GM12878 (cell line): ENCODE data around the gene RGS1. TPM values are rescaled to one million over a fixed set of nuclear protein-coding genes. Genes with fewer than 3 reads are reported as not detected.

Experiments used
- ATAC-seq: fragments of 200-7000 bp; cut with Tn5 transposase; 3 replicates; pipeline ENCODE4 v1.9.1; 2020; ENCODE audit warnings: mild to moderate bottlenecking, moderate library complexity
- BruUV-seq: library from RNA; stranded (reverse); fragments of 400-500 nt; replicated peaks from 2 replicates; lab custom pipeline; 2021; lab: Mats Ljungman, UMichigan
- CTCF ChIA-PET: fragments of 300-600 bp; sonication (Branson Sonifier 250); formaldehyde crosslinking; extraction: SDS; loops from one replicate; lab custom pipeline; 2021; ENCODE audit warnings: inconsistent platforms; lab: Yijun Ruan, JAX
- POLR2A ChIA-PET: fragments of 350-600 bp; formaldehyde crosslinking; extraction: SDS; loops from one replicate; lab custom pipeline; 2021; ENCODE audit warnings: inconsistent platforms; lab: Charles Lee
- RAD21 ChIA-PET: fragments of 300-600 bp; sonication (Branson Sonifier 250); formaldehyde crosslinking; loops from one replicate; lab custom pipeline; 2023; ENCODE audit warnings: antibody characterized with exemption; ENCODE audit not compliant: unreplicated experiment; lab: Charles Lee
- SMC1A ChIA-PET: fragments of 300-600 bp; sonication (Branson Sonifier 250); formaldehyde crosslinking; loops from one replicate; lab custom pipeline; 2023; ENCODE audit not compliant: unreplicated experiment, uncharacterized antibody; lab: Charles Lee
- DNase-seq: peaks from one replicate; pipeline ENCODE4 v3.0.0-alpha.2; 2011; ENCODE audit warnings: low read depth, low spot score
- FAIRE-seq: peaks from 3 replicates; lab custom pipeline; 2011; peaks lifted over from hg19 to GRCh38; lab: Jason Lieb, UNC
- H2AFZ ChIP-seq: 2 replicates; pipeline ENCODE4 v1.6.0; 2011; ENCODE audit warnings: low read depth, low read length, control low read depth; ENCODE audit not compliant: control insufficient read depth
- H3K27ac ChIP-seq: 2 replicates; pipeline ENCODE4 v1.5.1; 2011; ENCODE audit warnings: control low read depth; ENCODE audit not compliant: control insufficient read depth, insufficient read depth
- H3K27me3 ChIP-seq, 2 experiments: replicated peaks in 1 of 2; 2 replicates each; pipeline versions ENCODE4 v1.6.0 to v1.6.1; 2011; ENCODE audit warnings: low read length in 1 of 2; ENCODE audit not compliant: control insufficient read depth in 2 of 2, insufficient read depth in 2 of 2
- H3K36me3 ChIP-seq, 2 experiments: 2 replicates each; pipeline ENCODE4 v1.5.1; 2011; ENCODE audit warnings: low read length in 1 of 2; ENCODE audit not compliant: control insufficient read depth in 2 of 2, insufficient read depth in 2 of 2
- H3K4me1 ChIP-seq: 2 replicates; pipeline ENCODE4 v1.6.1; 2011; ENCODE audit warnings: mild to moderate bottlenecking, low read length, moderate library complexity, mixed read lengths; ENCODE audit not compliant: control insufficient read depth, insufficient read depth
- H3K4me2 ChIP-seq: 2 replicates; pipeline ENCODE4 v1.6.0; 2011; ENCODE audit warnings: control low read depth; ENCODE audit not compliant: control insufficient read depth, insufficient read depth
- H3K4me3 ChIP-seq: fragments of 200-600 bp; sonication (generic); 2 replicates; pipeline ENCODE4 v1.5.1; 2016
- H3K79me2 ChIP-seq: 2 replicates; pipeline ENCODE4 v1.6.0; 2011; ENCODE audit warnings: low read length; ENCODE audit not compliant: control insufficient read depth, insufficient read depth
- H3K9ac ChIP-seq: 2 replicates; pipeline ENCODE4 v1.8.0; 2011; ENCODE audit warnings: low read length, control low read depth, mixed read lengths; ENCODE audit not compliant: control insufficient read depth, insufficient read depth
- H3K9me3 ChIP-seq: replicated peaks from 3 replicates; pipeline ENCODE4 v1.5.1; 2011; ENCODE audit warnings: mild to moderate bottlenecking, low read length; ENCODE audit not compliant: control insufficient read depth, insufficient read depth
- H4K20me1 ChIP-seq: 2 replicates; pipeline ENCODE4 v1.6.0; 2011; ENCODE audit not compliant: control insufficient read depth, insufficient read depth
- BHLHE40 ChIP-seq, 2 experiments: fragments of 450-650 bp in 1 of 2; IDR thresholded peaks; 2 replicates each; pipeline ENCODE4 v1.6.1; 2011 to 2017; ENCODE audit warnings: low read depth in 2 of 2, borderline replicate concordance in 1 of 2, improper control_type of control experiment in 1 of 2, low read length in 1 of 2, mild to moderate bottlenecking in 1 of 2
- IKZF1 ChIP-seq: fragments of 450-650 bp; conservative IDR thresholded peaks from 2 replicates; pipeline ENCODE4 v1.6.1; 2017; ENCODE audit warnings: antibody characterized with exemption, mild to moderate bottlenecking
- KDM1A ChIP-seq: fragments of 200-600 bp; sonication (generic); IDR thresholded peaks from 2 replicates; pipeline ENCODE4 v1.6.1; 2016; ENCODE audit warnings: borderline replicate concordance
- RAD51 ChIP-seq: fragments of 450-650 bp; IDR thresholded peaks from 2 replicates; pipeline ENCODE4 v1.6.1; 2016; ENCODE audit warnings: moderate library complexity, mild to moderate bottlenecking, inconsistent platforms
- SRF ChIP-seq, 2 experiments: IDR thresholded peaks; 2 replicates each; pipeline ENCODE4 v1.6.1; 2011; ENCODE audit warnings: low read depth in 2 of 2, low read length in 2 of 2, mild to moderate bottlenecking in 1 of 2, moderate library complexity in 1 of 2
- WGBS: methylation state at CpG from one replicate; pipeline ENCODE4 v1.1.6; 2016; ENCODE audit warnings: low lambda C conversion rate; ENCODE audit not compliant: insufficient replicate concordance, insufficient coverage; ENCODE audit errors: missing lambda C conversion rate; 5-methylcytosine and 5-hydroxymethylcytosine counted together
- in situ Hi-C: fragments of 300-500 bp; cut with MboI; formaldehyde crosslinking; loops from 9 replicates; pipeline ENCODE4 v1.14.3; 2018; ENCODE audit warnings: mixed read lengths
- intact Hi-C: fragments of 100-400 bp; cut with micrococcal nuclease; formaldehyde crosslinking; loops from one replicate; pipeline ENCODE4 v1.14.2; 2022; ENCODE audit not compliant: unreplicated experiment
- polyA plus RNA-seq, 11 experiments: library from polyadenylated mRNA; depleted of rRNA in 4 of 11; unstranded in 6 of 11; stranded (reverse) in 5 of 11; fragments of >200 nt; fragmentation: Nextera tagmentation in 4 of 11; fragmentation: Illumina TruSeq in 1 of 11; extraction: Ambion mirVana in 4 of 11; extraction: Trizol in 1 of 11; gene quantifications; 1 replicate in 1 of 11; 2 replicates in 10 of 11; pipeline versions ENCODE4 v1.2.1 to v1.2.3, GENCODE V29; 2011 to 2016; ENCODE audit warnings: inconsistent platforms in 2 of 11, missing spikeins in 2 of 11, low read depth in 1 of 11
- total RNA-seq, 4 experiments: library from RNA; depleted of rRNA in 3 of 4; stranded (reverse); fragments of >200 nt in 3 of 4; fragmentation: Illumina TruSeq in 1 of 4; extraction: Trizol in 1 of 4; gene quantifications; 2 replicates each; pipeline versions ENCODE4 v1.2.1 to v1.2.3, GENCODE V29; 2013 to 2021
- TF ChIP-seq, protein P1 (sequence below): fragments of 450-650 bp; IDR thresholded peaks from 2 replicates; pipeline ENCODE4 v1.6.1; 2017; ENCODE audit warnings: mild to moderate bottlenecking, moderate library complexity

Gene RGS1
- total and polyA plus RNA-seq, 10 of the 15 experiments (the other 5 are each of a cell fraction or from before 2014, with no cell fraction given), result 20.7 to 882 (median 45.9) TPM

DNA sequence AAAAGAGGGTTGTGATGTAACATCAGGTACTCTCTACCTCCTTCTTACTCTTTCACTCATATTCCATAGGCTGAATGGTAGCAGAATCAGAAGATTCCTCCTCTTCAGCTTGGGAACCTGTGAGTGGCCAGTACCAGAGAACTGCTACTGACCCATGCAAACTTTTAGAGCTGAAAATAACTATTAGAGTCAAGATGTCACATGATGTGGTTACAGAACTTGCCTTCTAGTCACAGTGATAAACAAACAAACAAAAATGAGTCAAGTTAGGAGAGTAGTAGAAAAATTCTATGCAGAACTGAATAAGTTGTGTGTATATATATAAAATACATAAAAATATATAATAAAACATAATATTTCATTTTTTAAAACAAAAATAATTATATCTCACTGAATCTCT, 47.6 kb upstream of the RGS1 start:
- in situ Hi-C loops (no loop called here), intact Hi-C loops (no loop called here)
- TF ChIP-seq BHLHE40 (IDR thresholded peaks at IDR 0.05; ENCODE audit: borderline replicate concordance in 1 of 2, low read depth in 2 of 2, low read length in 1 of 2) (0 out of 4 replicates have a peak, but pooled peaks have one; percentile 11 to 37), RAD51 (peak; percentile 61), SRF (IDR thresholded peaks at IDR 0.05; ENCODE audit: low read depth in 2 of 2, low read length in 2 of 2) (no peak)
- DNase-seq, result no peak
- no peak for FAIRE-seq
- Histone ChIP-seq H3K79me2 (no peaks in the 10 kb centered on the region), H3K36me3 (no peaks in the 10 kb centered on the region), H3K27ac (no peak overlapping the region), H3K27me3 (no peaks in the 10 kb centered on the region), H3K4me1 (peaks cover 23% of the 10 kb centered on the region), H3K9me3 (no peaks in the 10 kb centered on the region; the same call in 2 of the 3 replicates), H2AFZ (no peak overlapping the region), H3K4me2 (no peak overlapping the region), H3K9ac (no peak overlapping the region), H3K4me3 (no peak overlapping the region), H4K20me1 (no peaks in the 10 kb centered on the region)
- ATAC-seq, result no peak
- ChIA-PET RAD21 (interaction anchor here (0.9 to 3.6 kb wide), 6 partner anchors 10 to 83 kb away, joined by 3 to 36 read pairs (median 4); no protein-coding TSS in a partner anchor), SMC1A (interaction anchor here (0.6 to 3.6 kb wide), 12 partner anchors 11 to 523 kb away, joined by 3 to 57 read pairs (median 6); no protein-coding TSS in a partner anchor), POLR2A (interaction anchor here (0.8 to 2.1 kb wide), 8 partner anchors 10 to 51 kb away, joined by 3 to 18 read pairs (median 4); no protein-coding TSS in a partner anchor), CTCF (interaction anchor here (1.0 to 3.5 kb wide), 6 partner anchors 10 to 47 kb away, joined by 3 to 35 read pairs (median 4); no protein-coding TSS in a partner anchor)
- BruUV-seq, result no TSS peak

DNA sequence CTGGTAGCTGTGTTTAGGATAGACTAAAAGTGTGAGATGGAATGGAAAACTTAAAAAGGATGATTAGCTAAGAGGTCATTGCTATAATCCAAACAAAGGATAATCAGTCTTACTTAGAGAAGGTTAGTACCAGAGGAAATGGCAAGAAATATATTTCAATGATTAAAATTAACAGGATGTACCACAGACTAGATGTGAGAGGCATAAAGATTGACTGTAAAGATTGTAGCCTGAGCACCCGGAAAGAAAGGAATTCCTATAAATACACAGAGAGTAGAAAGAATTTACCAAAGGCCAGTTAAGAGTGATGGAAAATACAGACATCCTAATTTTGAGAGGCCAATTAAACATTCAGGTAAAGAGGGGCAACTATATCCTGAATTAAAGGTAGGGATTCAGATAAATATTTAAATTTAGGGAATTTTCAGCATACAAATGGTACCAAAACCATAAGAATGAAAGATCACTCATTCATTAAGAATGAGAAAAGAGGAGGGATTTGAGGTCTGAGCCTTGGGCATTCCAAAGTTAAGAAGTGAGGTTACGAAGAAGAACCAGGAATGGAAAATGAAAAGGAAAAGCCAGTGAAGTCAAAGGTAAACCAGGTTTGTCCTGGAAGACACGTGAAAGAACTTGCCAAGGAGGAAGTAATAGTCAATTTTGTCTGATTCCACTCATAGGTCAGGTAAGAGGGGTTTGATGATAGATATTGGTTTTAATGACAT, 46.4 kb upstream of the RGS1 start:
- CTCF ChIA-PET, result interaction anchor here (0.9 to 3.5 kb wide), 11 partner anchors 10 to 52 kb away, joined by 3 to 35 read pairs (median 5); no protein-coding TSS in a partner anchor
- BruUV-seq, result no TSS peak
- no peak overlapping the region for H2AFZ ChIP-seq
- H4K20me1 ChIP-seq, result no peaks in the 10 kb centered on the region
- FAIRE-seq (no peak), DNase-seq (no peak), ATAC-seq (no peak)
- no peaks in the 10 kb centered on the region for H3K79me2 ChIP-seq
- no peak overlapping the region; the same call in 1 of the 2 replicates for H3K27ac ChIP-seq
- H3K4me1 ChIP-seq, result peaks cover 23% of the 10 kb centered on the region
- 60% methylated on average over 3 of the region's 3 CpGs for WGBS
- no peak overlapping the region for H3K9ac ChIP-seq
- SMC1A ChIA-PET, result interaction anchor here (0.6 to 3.6 kb wide), 14 partner anchors 9 to 80 kb away, joined by 3 to 57 read pairs (median 6); no protein-coding TSS in a partner anchor
- no peaks in the 10 kb centered on the region for H3K36me3 ChIP-seq
- peak overlapping the region; percentile 51 for H3K4me2 ChIP-seq
- intact Hi-C loops, result no loop called here
- POLR2A ChIA-PET, result interaction anchor here (0.6 to 2.1 kb wide), 12 partner anchors 10 to 34 kb away, joined by 3 to 18 read pairs (median 4); no protein-coding TSS in a partner anchor
- in situ Hi-C loops, result no loop called here
- RAD21 ChIA-PET, result interaction anchor here (0.9 to 3.6 kb wide), 9 partner anchors 10 to 78 kb away, joined by 3 to 36 read pairs (median 8); no protein-coding TSS in a partner anchor
- no peak overlapping the region for H3K4me3 ChIP-seq
- no peaks in the 10 kb centered on the region; the same call in 2 of the 3 replicates for H3K9me3 ChIP-seq
- no peaks in the 10 kb centered on the region; a peak in 1 of 4 replicates for H3K27me3 ChIP-seq
- peak; percentile 8; the same call in 1 of the 2 replicates for TF ChIP-seq IKZF1
- TF ChIP-seq KDM1A, result no peak
- TF ChIP-seq, protein P1, sequence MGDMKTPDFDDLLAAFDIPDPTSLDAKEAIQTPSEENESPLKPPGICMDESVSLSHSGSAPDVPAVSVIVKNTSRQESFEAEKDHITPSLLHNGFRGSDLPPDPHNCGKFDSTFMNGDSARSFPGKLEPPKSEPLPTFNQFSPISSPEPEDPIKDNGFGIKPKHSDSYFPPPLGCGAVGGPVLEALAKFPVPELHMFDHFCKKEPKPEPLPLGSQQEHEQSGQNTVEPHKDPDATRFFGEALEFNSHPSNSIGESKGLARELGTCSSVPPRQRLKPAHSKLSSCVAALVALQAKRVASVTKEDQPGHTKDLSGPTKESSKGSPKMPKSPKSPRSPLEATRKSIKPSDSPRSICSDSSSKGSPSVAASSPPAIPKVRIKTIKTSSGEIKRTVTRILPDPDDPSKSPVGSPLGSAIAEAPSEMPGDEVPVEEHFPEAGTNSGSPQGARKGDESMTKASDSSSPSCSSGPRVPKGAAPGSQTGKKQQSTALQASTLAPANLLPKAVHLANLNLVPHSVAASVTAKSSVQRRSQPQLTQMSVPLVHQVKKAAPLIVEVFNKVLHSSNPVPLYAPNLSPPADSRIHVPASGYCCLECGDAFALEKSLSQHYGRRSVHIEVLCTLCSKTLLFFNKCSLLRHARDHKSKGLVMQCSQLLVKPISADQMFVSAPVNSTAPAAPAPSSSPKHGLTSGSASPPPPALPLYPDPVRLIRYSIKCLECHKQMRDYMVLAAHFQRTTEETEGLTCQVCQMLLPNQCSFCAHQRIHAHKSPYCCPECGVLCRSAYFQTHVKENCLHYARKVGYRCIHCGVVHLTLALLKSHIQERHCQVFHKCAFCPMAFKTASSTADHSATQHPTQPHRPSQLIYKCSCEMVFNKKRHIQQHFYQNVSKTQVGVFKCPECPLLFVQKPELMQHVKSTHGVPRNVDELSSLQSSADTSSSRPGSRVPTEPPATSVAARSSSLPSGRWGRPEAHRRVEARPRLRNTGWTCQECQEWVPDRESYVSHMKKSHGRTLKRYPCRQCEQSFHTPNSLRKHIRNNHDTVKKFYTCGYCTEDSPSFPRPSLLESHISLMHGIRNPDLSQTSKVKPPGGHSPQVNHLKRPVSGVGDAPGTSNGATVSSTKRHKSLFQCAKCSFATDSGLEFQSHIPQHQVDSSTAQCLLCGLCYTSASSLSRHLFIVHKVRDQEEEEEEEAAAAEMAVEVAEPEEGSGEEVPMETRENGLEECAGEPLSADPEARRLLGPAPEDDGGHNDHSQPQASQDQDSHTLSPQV, result no peak
